Measurements from ENCODE around the gene PDGFB.

The PDGFB gene

GRCh38 chr22:39240831-39241793 is 3.7 kb downstream of the PDGFB start:
- DNase-seq (ENCODE audit: low read depth): no peak
- no peak overlapping the region for H3K4me3 ChIP-seq (ENCODE audit: low read depth, low read length)
- TF ChIP-seq, protein P1, sequence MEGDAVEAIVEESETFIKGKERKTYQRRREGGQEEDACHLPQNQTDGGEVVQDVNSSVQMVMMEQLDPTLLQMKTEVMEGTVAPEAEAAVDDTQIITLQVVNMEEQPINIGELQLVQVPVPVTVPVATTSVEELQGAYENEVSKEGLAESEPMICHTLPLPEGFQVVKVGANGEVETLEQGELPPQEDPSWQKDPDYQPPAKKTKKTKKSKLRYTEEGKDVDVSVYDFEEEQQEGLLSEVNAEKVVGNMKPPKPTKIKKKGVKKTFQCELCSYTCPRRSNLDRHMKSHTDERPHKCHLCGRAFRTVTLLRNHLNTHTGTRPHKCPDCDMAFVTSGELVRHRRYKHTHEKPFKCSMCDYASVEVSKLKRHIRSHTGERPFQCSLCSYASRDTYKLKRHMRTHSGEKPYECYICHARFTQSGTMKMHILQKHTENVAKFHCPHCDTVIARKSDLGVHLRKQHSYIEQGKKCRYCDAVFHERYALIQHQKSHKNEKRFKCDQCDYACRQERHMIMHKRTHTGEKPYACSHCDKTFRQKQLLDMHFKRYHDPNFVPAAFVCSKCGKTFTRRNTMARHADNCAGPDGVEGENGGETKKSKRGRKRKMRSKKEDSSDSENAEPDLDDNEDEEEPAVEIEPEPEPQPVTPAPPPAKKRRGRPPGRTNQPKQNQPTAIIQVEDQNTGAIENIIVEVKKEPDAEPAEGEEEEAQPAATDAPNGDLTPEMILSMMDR (IDR thresholded peaks at IDR 0.05; ENCODE audit: low read depth, low read length, missing control alignments): no peak

- no peak for DNase-seq (ENCODE audit: low read depth)
- H3K4me3 ChIP-seq (ENCODE audit: low read depth, low read length): no peak overlapping the region
- TF ChIP-seq, protein P1 (IDR thresholded peaks at IDR 0.05; ENCODE audit: low read depth, low read length, missing control alignments): no peak
Measured at GRCh38 chr22:39239561-39240423, 5.0 kb downstream of the PDGFB start.

DNA sequence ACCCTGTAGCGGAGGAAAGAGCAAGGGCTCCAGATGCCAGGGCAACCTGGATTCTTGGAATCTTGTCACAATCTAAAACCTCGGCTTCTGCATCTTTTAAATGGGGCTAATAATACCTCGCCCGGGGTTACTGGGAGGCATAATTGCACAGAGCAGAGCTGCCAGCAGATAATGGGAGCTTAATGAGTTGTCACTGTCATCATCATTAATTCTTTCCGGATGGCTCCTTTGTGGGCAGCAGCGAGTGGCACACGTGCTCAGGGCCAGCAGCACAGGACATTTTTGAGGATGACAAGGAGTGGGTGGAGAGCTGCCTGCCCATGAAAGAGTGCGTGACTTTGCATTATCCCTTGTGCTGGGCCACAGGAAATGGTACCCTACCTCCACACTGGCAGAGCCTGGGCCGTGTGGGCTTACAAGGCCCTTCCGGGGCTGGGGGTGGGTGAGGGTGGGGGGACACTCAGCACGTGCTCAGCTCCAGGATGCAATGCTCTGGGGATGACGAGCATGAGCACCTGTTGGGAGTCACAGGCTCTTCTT is 5.7 kb downstream of the PDGFB start:
- no peak for DNase-seq (ENCODE audit: low read depth)
- TF ChIP-seq, protein P1 (IDR thresholded peaks at IDR 0.05; ENCODE audit: low read depth, low read length, missing control alignments): no peak

GRCh38 chr22:39238561-39238960 is 6.2 kb downstream of the PDGFB start:
- TF ChIP-seq, protein P1 (IDR thresholded peaks at IDR 0.05; ENCODE audit: low read depth, low read length, missing control alignments): no peak
- H3K4me3 ChIP-seq (ENCODE audit: low read depth, low read length): no peak overlapping the region
- no peak for DNase-seq (ENCODE audit: low read depth)

More for the DNA sequence above, 5.7 kb downstream of the PDGFB start:
- no peak overlapping the region for H3K4me3 ChIP-seq (ENCODE audit: low read depth, low read length)

GRCh38 chr22:39238101-39238466 is 6.7 kb downstream of the PDGFB start:
- no peak for DNase-seq (ENCODE audit: low read depth)
- H3K4me3 ChIP-seq (ENCODE audit: low read depth, low read length): no peak overlapping the region
- TF ChIP-seq, protein P1 (IDR thresholded peaks at IDR 0.05; ENCODE audit: low read depth, low read length, missing control alignments): no peak

DNA sequence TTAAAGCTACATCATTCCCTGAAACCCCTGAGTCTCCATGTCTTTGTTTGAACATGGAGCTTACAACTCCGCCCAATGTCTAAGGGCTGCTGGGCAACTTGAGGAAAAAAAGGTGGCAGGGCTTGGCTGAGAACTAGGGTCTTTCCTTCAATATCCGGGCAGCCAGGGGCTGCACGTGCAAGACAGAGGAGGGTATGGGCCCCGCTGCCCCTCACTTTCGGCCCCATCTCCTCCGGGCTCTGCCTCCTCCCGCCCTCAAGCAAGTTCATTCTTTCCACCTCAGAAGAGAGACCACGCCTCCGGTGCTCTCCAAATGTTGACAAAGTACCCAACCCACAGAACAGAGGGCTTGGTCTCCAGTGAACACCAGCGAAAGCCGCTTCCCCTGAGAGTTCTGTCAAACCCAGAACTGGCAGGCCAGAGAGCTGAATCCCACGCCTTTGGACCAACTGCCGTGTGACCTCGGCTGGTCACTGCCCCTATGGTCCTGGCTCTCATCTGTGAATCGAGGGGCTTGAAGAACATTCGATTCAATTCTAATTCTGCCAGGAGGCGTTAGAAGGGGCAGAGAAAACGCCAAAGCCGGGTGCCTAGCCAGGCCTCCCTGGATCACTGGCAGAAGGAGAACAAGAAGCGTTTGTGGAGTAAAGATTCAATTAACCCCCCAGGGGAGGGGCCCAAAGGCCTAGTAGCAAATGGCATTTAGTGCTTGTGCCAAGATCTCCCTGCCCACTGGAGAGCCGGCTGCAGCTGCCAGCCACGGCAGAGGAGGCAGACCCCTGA is 7.3 kb downstream of the PDGFB start:
- H3K4me3 ChIP-seq (ENCODE audit: low read depth, low read length): no peak overlapping the region
- DNase-seq (ENCODE audit: low read depth): no peak
- TF ChIP-seq, protein P1 (IDR thresholded peaks at IDR 0.05; ENCODE audit: low read depth, low read length, missing control alignments): no peak
